ENCODE results near the gene C19orf33. TPM values are rescaled to one million over a fixed set of nuclear protein-coding genes. Genes with fewer than 3 reads are reported as not detected.

C19orf33 gene
- total and polyA plus RNA-seq, 2 of the 8 experiments (the other 6 are each of a cell fraction or from before 2014, with no cell fraction given), result 6.0 to 36.0 TPM

GRCh38 chr19:38276942-38277517 is 27.0 kb upstream of the C19orf33 start (continued):
- no peak for TF ChIP-seq CHD7 (IDR thresholded peaks at IDR 0.05; ENCODE audit: insufficient replicate concordance, low read length)
- no peak for TF ChIP-seq CHD2 (IDR thresholded peaks at IDR 0.05; ENCODE audit: low read length)
- no peak for TF ChIP-seq BACH1 (IDR thresholded peaks at IDR 0.05; ENCODE audit: low read length)

Measured in H1 (cell line).